Activated CD8-positive, alpha-beta T cell treated with anti-CD3 and anti-CD28 coated beads for 36 hours (primary cell): Measurements from ENCODE around the gene DLGAP1. TPM values are rescaled to one million over a fixed set of nuclear protein-coding genes. Genes with fewer than 3 reads are reported as not detected.

ENCODE experiments used
- ATAC-seq: fragments of 200-7000 bp; cut with Tn5 transposase; one replicate; pipeline ENCODE4 v1.10.0; 2021; ENCODE audit warnings: mild to moderate bottlenecking, moderate library complexity
- CTCF ChIA-PET: fragments of 350-600 bp; sonication (Branson Sonifier 250); formaldehyde crosslinking; loops from one replicate; lab custom pipeline; 2021; ENCODE audit warnings: antibody characterized with exemption; lab: Charles Lee
- POLR2A ChIA-PET: fragments of 350-600 bp; sonication (Branson Sonifier 250); formaldehyde crosslinking; loops from one replicate; lab custom pipeline; 2021; ENCODE audit warnings: antibody characterized with exemption; lab: Charles Lee
- DNase-seq: peaks from one replicate; pipeline ENCODE4 v3.0.0-alpha.2; 2020
- H3K27ac Mint-ChIP-seq: one replicate; pipeline ENCODE4 v1.8.0; 2021; ENCODE audit warnings: mild to moderate bottlenecking, mixed read lengths
- H3K27me3 Mint-ChIP-seq: one replicate; pipeline ENCODE4 v1.8.0; 2021; ENCODE audit warnings: mixed read lengths
- H3K36me3 Mint-ChIP-seq: one replicate; pipeline ENCODE4 v1.8.0; 2021; ENCODE audit warnings: low read depth, mixed read lengths
- H3K4me1 Mint-ChIP-seq: one replicate; pipeline ENCODE4 v1.8.0; 2021; ENCODE audit warnings: low read depth, mixed read lengths
- H3K4me3 Mint-ChIP-seq: one replicate; pipeline ENCODE4 v1.8.0; 2021; ENCODE audit warnings: mild to moderate bottlenecking, moderate library complexity, mixed read lengths
- H3K9me3 Mint-ChIP-seq: one replicate; pipeline ENCODE4 v1.8.0; 2021; ENCODE audit warnings: mixed read lengths
- CTCF ChIP-seq: fragments of 200-600 bp; IDR thresholded peaks from one replicate; pipeline ENCODE4 v1.8.0; 2022; ENCODE audit warnings: antibody characterized with exemption, mild to moderate bottlenecking
- intact Hi-C: fragments of 100-400 bp; cut with micrococcal nuclease; formaldehyde crosslinking; loops from one replicate; pipeline ENCODE4 v1.10.0; 2022
- total RNA-seq, 2 experiments: library from RNA; stranded (reverse); gene quantifications; one replicate each; pipeline ENCODE4 v1.2.3, GENCODE V29; 2021

DLGAP1 gene
- total RNA-seq, 2 experiments from 2014 or later, result not detected

GRCh38 chr18:3906116-3906750 is 548.9 kb downstream of the DLGAP1 start:
- ATAC-seq, result no peak
- Mint-ChIP-seq H3K27me3 (peaks cover 2% of the 10 kb centered on the region), H3K27ac (no peak overlapping the region), H3K4me1 (no peaks in the 10 kb centered on the region), H3K4me3 (no peak overlapping the region), H3K36me3 (no peaks in the 10 kb centered on the region), H3K9me3 (no peaks in the 10 kb centered on the region)
- CTCF ChIA-PET, result interaction anchor here (0.6 to 1.0 kb wide), 4 partner anchors 8 to 92 kb away, joined by 3 to 4 read pairs (median 3); no protein-coding TSS in a partner anchor
- intact Hi-C loops, result no loop called here
- no peak for DNase-seq
- POLR2A ChIA-PET, result no interaction called here
- no peak for TF ChIP-seq CTCF

- intact Hi-C loops, result no loop called here
- no peak for ATAC-seq
- TF ChIP-seq CTCF, result no peak
- no peak for DNase-seq
- no peak overlapping the region for H3K4me3 Mint-ChIP-seq
- no peaks in the 10 kb centered on the region for H3K4me1 Mint-ChIP-seq
- no peaks in the 10 kb centered on the region for H3K36me3 Mint-ChIP-seq
- H3K27me3 Mint-ChIP-seq, result peaks cover 5% of the 10 kb centered on the region
- POLR2A ChIA-PET, result no interaction called here
- no peak overlapping the region for H3K27ac Mint-ChIP-seq
- no peaks in the 10 kb centered on the region for H3K9me3 Mint-ChIP-seq
- CTCF ChIA-PET, result no interaction called here
These were observed 551.8 kb downstream of the DLGAP1 start for GRCh38 chr18:3903337-3903736.

- DNase-seq (no peak), ATAC-seq (no peak)
- intact Hi-C loops, result no loop called here
- TF ChIP-seq CTCF, result no peak
- H3K4me3 Mint-ChIP-seq, result no peak overlapping the region
- no peaks in the 10 kb centered on the region for H3K36me3 Mint-ChIP-seq
- H3K4me1 Mint-ChIP-seq, result no peaks in the 10 kb centered on the region
- ChIA-PET CTCF (no interaction called here), POLR2A (no interaction called here)
- no peak overlapping the region for H3K27ac Mint-ChIP-seq
- no peaks in the 10 kb centered on the region for H3K9me3 Mint-ChIP-seq
- H3K27me3 Mint-ChIP-seq, result peaks cover 5% of the 10 kb centered on the region
These were observed 552.4 kb downstream of the DLGAP1 start for GRCh38 chr18:3902676-3903075.

GRCh38 chr18:3901811-3902210 is 553.3 kb downstream of the DLGAP1 start:
- Mint-ChIP-seq H3K9me3 (no peaks in the 10 kb centered on the region), H3K4me1 (no peaks in the 10 kb centered on the region), H3K4me3 (no peak overlapping the region), H3K27me3 (peaks cover 3% of the 10 kb centered on the region), H3K27ac (no peak overlapping the region), H3K36me3 (no peaks in the 10 kb centered on the region)
- ATAC-seq (no peak), DNase-seq (no peak)
- TF ChIP-seq CTCF, result no peak
- ChIA-PET CTCF (no interaction called here), POLR2A (no interaction called here)
- intact Hi-C loops, result no loop called here

- TF ChIP-seq CTCF, result no peak
- no peak for ATAC-seq
- H3K4me3 Mint-ChIP-seq, result no peak overlapping the region
- intact Hi-C loops, result no loop called here
- no peak for DNase-seq
- H3K27me3 Mint-ChIP-seq, result peaks cover 3% of the 10 kb centered on the region
- no peaks in the 10 kb centered on the region for H3K9me3 Mint-ChIP-seq
- H3K27ac Mint-ChIP-seq, result no peak overlapping the region
- ChIA-PET CTCF (no interaction called here), POLR2A (no interaction called here)
- H3K36me3 Mint-ChIP-seq, result no peaks in the 10 kb centered on the region
- no peaks in the 10 kb centered on the region for H3K4me1 Mint-ChIP-seq
These were observed 554.1 kb downstream of the DLGAP1 start for GRCh38 chr18:3901042-3901441.
